Liver (tissue), 10 donors: Measurements from ENCODE around the gene MRRF. TPM values are rescaled to one million over a fixed set of nuclear protein-coding genes. Genes with fewer than 3 reads are reported as not detected.

Source experiments
- DNase-seq: peaks from one replicate; pipeline ENCODE4 v3.0.0-alpha.2; 2017; ENCODE audit warnings: low spot score
- H3K27ac ChIP-seq, 2 donors: one replicate each; pipeline ENCODE4 v1.7.0; 2013; ENCODE audit warnings: inconsistent platforms in 2 of 2, low read length in 2 of 2, control low read depth in 1 of 2, low read depth in 1 of 2, mild to moderate bottlenecking in 1 of 2
- H3K27me3 ChIP-seq, 4 donors: one replicate each; pipeline versions ENCODE4 v1.6.1 to v1.7.0; 2013; ENCODE audit warnings: low read length in 3 of 4, inconsistent platforms in 1 of 4, mild to moderate bottlenecking in 1 of 4, moderate library complexity in 1 of 4; ENCODE audit not compliant: control insufficient read depth in 4 of 4, insufficient read depth in 4 of 4
- H3K36me3 ChIP-seq, 4 donors: one replicate each; pipeline versions ENCODE4 v1.6.1 to v1.7.0; 2013; ENCODE audit warnings: low read length in 3 of 4, mild to moderate bottlenecking in 3 of 4, low read depth in 1 of 4, moderate library complexity in 1 of 4; ENCODE audit not compliant: control insufficient read depth in 4 of 4, insufficient read depth in 3 of 4
- H3K4me1 ChIP-seq, 4 donors: one replicate each; pipeline versions ENCODE4 v1.6.1 to v1.7.0; 2013; ENCODE audit warnings: low read length in 3 of 4, mild to moderate bottlenecking in 3 of 4, moderate library complexity in 1 of 4; ENCODE audit not compliant: control insufficient read depth in 4 of 4, insufficient read depth in 4 of 4
- H3K4me3 ChIP-seq, 3 donors: one replicate each; pipeline versions ENCODE4 v1.6.1 to v1.7.0; 2013; ENCODE audit warnings: low read length in 3 of 3, control low read depth in 1 of 3, low read depth in 1 of 3, mild to moderate bottlenecking in 1 of 3
- H3K9ac ChIP-seq, 2 donors: one replicate each; pipeline ENCODE4 v1.7.0; 2013; ENCODE audit warnings: low read length in 2 of 2, mild to moderate bottlenecking in 2 of 2, moderate library complexity in 2 of 2, control low read depth in 1 of 2, low read depth in 1 of 2
- H3K9me3 ChIP-seq, 4 donors: one replicate each; pipeline versions ENCODE4 v1.6.1 to v1.7.0; 2013; ENCODE audit warnings: low read length in 3 of 4; ENCODE audit not compliant: control insufficient read depth in 4 of 4
- ATF3 ChIP-seq: IDR thresholded peaks from 2 replicates; pipeline ENCODE4 v1.6.1; 2016; ENCODE audit warnings: antibody characterized with exemption
- CTCF ChIP-seq: fragments of 150-350 bp; IDR thresholded peaks from 2 replicates; pipeline ENCODE4 v1.5.1; 2017; ENCODE audit warnings: improper control_type of control experiment, low read depth, low read length; ENCODE audit not compliant: missing input control
- EGR1 ChIP-seq, 2 donors: IDR thresholded peaks; 2 replicates each; pipeline ENCODE4 v1.6.1; 2016 to 2018; ENCODE audit warnings: antibody characterized with exemption in 2 of 2, low read depth in 2 of 2
- GABPA ChIP-seq, 2 donors: IDR thresholded peaks in 1 of 2; conservative IDR thresholded peaks in 1 of 2; 2 replicates each; pipeline ENCODE4 v1.6.1; 2016; ENCODE audit warnings: antibody characterized with exemption in 2 of 2, mild to moderate bottlenecking in 1 of 2, moderate library complexity in 1 of 2
- HNF4A ChIP-seq, 2 donors: conservative IDR thresholded peaks; 2 replicates each; pipeline ENCODE4 v1.6.1; 2016; ENCODE audit warnings: antibody characterized with exemption in 2 of 2, mild to moderate bottlenecking in 2 of 2
- JUND ChIP-seq, 2 donors: IDR thresholded peaks; 2 replicates each; pipeline ENCODE4 v1.6.1; 2016; ENCODE audit warnings: antibody characterized with exemption in 2 of 2
- MAX ChIP-seq: IDR thresholded peaks from 2 replicates; pipeline ENCODE4 v1.6.1; 2016; ENCODE audit warnings: antibody characterized with exemption
- RAD21 ChIP-seq, 2 donors: IDR thresholded peaks; 2 replicates each; pipeline ENCODE4 v1.6.1; 2016; ENCODE audit warnings: antibody characterized with exemption in 2 of 2, mild to moderate bottlenecking in 2 of 2
- RXRA ChIP-seq, 2 donors: IDR thresholded peaks; 2 replicates each; pipeline ENCODE4 v1.6.1; 2017 to 2018; ENCODE audit warnings: antibody characterized with exemption in 2 of 2, mild to moderate bottlenecking in 1 of 2
- SP1 ChIP-seq: IDR thresholded peaks from 2 replicates; pipeline ENCODE4 v1.6.1; 2018; ENCODE audit warnings: antibody characterized with exemption, mild to moderate bottlenecking
- TAF1 ChIP-seq: conservative IDR thresholded peaks from 2 replicates; pipeline ENCODE4 v1.6.1; 2016; ENCODE audit warnings: antibody characterized with exemption, mild to moderate bottlenecking
- WGBS: extraction: QIAGEN DNeasy Blood & Tissue Kit; methylation state at CpG from one replicate; pipeline ENCODE4 v1.1.7; 2013; 5-methylcytosine and 5-hydroxymethylcytosine counted together
- polyA plus RNA-seq, 2 donors: library from polyadenylated mRNA; stranded (reverse) in 1 of 2; unstranded in 1 of 2; fragments of 200-250 nt in 1 of 2; fragments of >200 nt in 1 of 2; fragmentation: Nextera tagmentation in 1 of 2; extraction: Ambion mirVana in 1 of 2; gene quantifications; one replicate each; pipeline versions ENCODE4 v1.2.1 to v1.2.3, GENCODE V29; 2013 to 2015
- small RNA-seq: library from RNA; depleted of rRNA; stranded (forward); fragments of <200 nt; gene quantifications from one replicate; pipeline ENCODE3, GENCODE V24; 2014
- total RNA-seq, 2 donors: library from RNA; depleted of rRNA; stranded (reverse); fragments of >200 nt; gene quantifications; one replicate each; pipeline ENCODE4 v1.2.3, GENCODE V29; 2014
- donor health status: healthy.
- donor health status: healthy.
- donor health status: healthy.
- donor health status: healthy.
- donor health status: healthy.

The MRRF gene
- total and polyA plus RNA-seq, 4 donors, result 15.4 to 30.9 (median 22.3) TPM

- TF ChIP-seq CTCF (no peak), TAF1 (no peak), JUND (IDR thresholded peaks at IDR 0.05) (no peak), RXRA (IDR thresholded peaks at IDR 0.05) (no peak), SP1 (no peak), MAX (no peak), ATF3 (no peak), GABPA (IDR thresholded peaks at IDR 0.05 in 1 of 2, conservative IDR thresholded peaks at IDR 0.05 in 1 of 2) (no peak)
These were observed 113.6 kb downstream of the MRRF start (continued) for GRCh38 chr9:122378236-122378635.

GRCh38 chr9:122379340-122379739 lies 114.7 kb downstream of the MRRF start:
- WGBS, result 85% methylated on average over 1 of the region's 1 CpG
- Histone ChIP-seq H3K9me3 (peaks cover 0 to 4% (median 0%) of the 10 kb centered on the region in 4 donors), H3K9ac (no peak overlapping the region), H3K27me3 (no peaks in the 10 kb centered on the region), H3K27ac (no peak overlapping the region), H3K4me3 (no peak overlapping the region), H3K36me3 (no peaks in the 10 kb centered on the region), H3K4me1 (peaks cover 2 to 6% (median 6%) of the 10 kb centered on the region in 4 donors)
- no peak for DNase-seq
- TF ChIP-seq RAD21 (IDR thresholded peaks at IDR 0.05), result peak in 1 of 2 donors; percentile 11
- no peak for TF ChIP-seq HNF4A (conservative IDR thresholded peaks at IDR 0.05)

GRCh38 chr9:122380293-122380692 lies 115.6 kb downstream of the MRRF start:
- TF ChIP-seq TAF1 (no peak), EGR1 (IDR thresholded peaks at IDR 0.05; ENCODE audit: low read depth in 2 of 2) (no peak), JUND (IDR thresholded peaks at IDR 0.05) (no peak)

More at GRCh38 chr9:122380293-122380692, 115.6 kb downstream of the MRRF start:
- Histone ChIP-seq H3K9me3 (peaks cover 0 to 4% (median 0%) of the 10 kb centered on the region in 4 donors), H3K36me3 (no peaks in the 10 kb centered on the region), H3K27me3 (no peaks in the 10 kb centered on the region), H3K4me1 (peaks cover 2 to 6% (median 6%) of the 10 kb centered on the region in 4 donors), H3K9ac (no peak overlapping the region), H3K27ac (no peak overlapping the region), H3K4me3 (no peak overlapping the region)
- no peak for DNase-seq
- WGBS, result 95% methylated on average over 4 of the region's 4 CpGs

Small RNA genes within 50 kb of the gene (small RNA-seq; reads per million reads assigned to genes)
- not detected for gene AL162424.1

Other genes with a start within 250 kb of the MRRF start
- gene TTLL11, start 171.6 kb upstream of the MRRF start, total RNA-seq, result 1 to 10 TPM; 2.9 to 4.4 TPM
- 1 to 10 TPM; 1.4 to 4.5 TPM for gene TTLL11, start 171.6 kb upstream of the MRRF start, polyA plus RNA-seq
- gene NDUFA8, start 105.1 kb upstream of the MRRF start, total RNA-seq, result 10 to 100 TPM; 24.9 to 29.3 TPM
- gene NDUFA8, start 105.1 kb upstream of the MRRF start, polyA plus RNA-seq, result 10 to 100 TPM; 48.3 to 51.9 TPM
- not detected for gene MORN5, start 105.0 kb upstream of the MRRF start, total RNA-seq
- not detected for gene MORN5, start 105.0 kb upstream of the MRRF start, polyA plus RNA-seq
- under 1 TPM; 0.05 to 0.33 TPM for gene LHX6, start 35.9 kb upstream of the MRRF start, total RNA-seq
- under 1 TPM; 0.10 to 0.26 TPM for gene LHX6, start 35.9 kb upstream of the MRRF start, polyA plus RNA-seq
- gene RBM18, start within 50 bp of the MRRF start, total RNA-seq, result 1 to 10 TPM; 4.9 to 6.1 TPM
- gene RBM18, start within 50 bp of the MRRF start, polyA plus RNA-seq, result 1 to 10 TPM; 3.4 to 7.7 TPM
- 1 to 10 TPM in 1 of 2 donors, under 1 TPM in 1; 0.84 to 5.3 TPM for gene PTGS1, start 106.1 kb downstream of the MRRF start, total RNA-seq
- gene PTGS1, start 106.1 kb downstream of the MRRF start, polyA plus RNA-seq, result 1 to 10 TPM in 1 of 2 donors, under 1 TPM in 1; 0.85 to 1.4 TPM
- not detected for gene OR1J1, start 213.0 kb downstream of the MRRF start, total RNA-seq
- gene OR1J1, start 213.0 kb downstream of the MRRF start, polyA plus RNA-seq, result not detected
- gene OR1J2, start 245.9 kb downstream of the MRRF start, total RNA-seq, result not detected
- not detected for gene OR1J2, start 245.9 kb downstream of the MRRF start, polyA plus RNA-seq